ENCODE data around the gene TRIM10.

- TF ChIP-seq CTCF (IDR thresholded peaks at IDR 0.05) (no peak), EP300 (IDR thresholded peaks at IDR 0.05) (no peak), POLR2A (IDR thresholded peaks at IDR 0.05) (no peak), POLR2AphosphoS5 (IDR thresholded peaks at IDR 0.05) (no peak)
These were observed 18.3 kb downstream of the TRIM10 start for GRCh38 chr6:30142665-30143064.
